Adrenal gland (tissue), 12 donors: Measurements from ENCODE around the gene ACOX2. TPM values are rescaled to one million over a fixed set of nuclear protein-coding genes. Genes with fewer than 3 reads are reported as not detected.

Source experiments
- DNase-seq, 7 donors: peaks; one replicate each; pipeline ENCODE4 v3.0.0-alpha.2; 2019 to 2020
- H3K27ac ChIP-seq, 5 donors: fragments of 200-600 bp; sonication (generic) in 4 of 5; 1 replicate in 3 of 5; 2 replicates in 2 of 5; pipeline versions ENCODE4 v1.5.1 to v1.8.0; 2016 to 2020; ENCODE audit warnings: mild to moderate bottlenecking in 1 of 5
- H3K27me3 ChIP-seq: fragments of 200-600 bp; 2 replicates; pipeline ENCODE4 v1.8.0; 2021
- H3K36me3 ChIP-seq, 2 donors: fragments of 200-600 bp; replicated peaks in 1 of 2; 1 replicate in 1 of 2; 2 replicates in 1 of 2; pipeline versions ENCODE4 v1.5.1 to v1.8.0; 2018 to 2022
- H3K4me1 ChIP-seq, 2 donors: fragments of 200-600 bp; replicated peaks in 1 of 2; 1 replicate in 1 of 2; 2 replicates in 1 of 2; pipeline versions ENCODE4 v1.5.1 to v1.8.0; 2018 to 2021
- H3K4me3 ChIP-seq, 4 donors: fragments of 200-600 bp; sonication (generic) in 3 of 4; one replicate each; pipeline ENCODE4 v1.5.1; 2016 to 2018
- H3K9me3 ChIP-seq, 3 donors: fragments of 200-600 bp; sonication (generic) in 1 of 3; replicated peaks in 1 of 3; 1 replicate in 2 of 3; 2 replicates in 1 of 3; pipeline versions ENCODE4 v1.5.1 to v1.8.0; 2016 to 2021
- POLR2A ChIP-seq, 2 donors: fragments of 450-650 bp; IDR thresholded peaks; one replicate each; pipeline ENCODE4 v1.6.1; 2017; ENCODE audit warnings: antibody characterized with exemption in 2 of 2, mild to moderate bottlenecking in 2 of 2, moderate library complexity in 1 of 2
- WGBS, 4 donors: extraction: QIAGEN DNeasy Blood & Tissue Kit in 2 of 4; methylation state at CpG; one replicate each; pipeline versions ENCODE4 v1.1.5 to v1.1.7; 2013 to 2017; 5-methylcytosine and 5-hydroxymethylcytosine counted together
- intact Hi-C, 2 donors: fragments of 100-400 bp; cut with DNase I; formaldehyde crosslinking; loops; one replicate each; pipeline versions ENCODE4 v1.14.1 to v1.15.0; 2022 to 2023
- polyA plus RNA-seq, 3 donors: library from polyadenylated mRNA; stranded (reverse); fragments of 200-250 nt in 2 of 3; fragments of 350-450 nt in 1 of 3; fragmentation: Illumina TruSeq in 1 of 3; extraction: RNeasy Lipid Tissue Mini Kit (QIAGEN cat#74804) in 1 of 3; gene quantifications; one replicate each; pipeline ENCODE4 v1.2.3, GENCODE V29; 2013 to 2014
- total RNA-seq, 9 donors: library from RNA; depleted of rRNA in 4 of 9; stranded (reverse); fragments of >200 nt in 4 of 9; fragments of 120-200 nt in 1 of 9; fragmentation: NEBNext Ultra II Directional in 1 of 9; extraction: Animal tissue kit (Norgen Biotek cat#: 25700) in 1 of 9; gene quantifications; one replicate each; pipeline versions ENCODE4 v1.1.0 to v1.2.4, GENCODE V29; 2013 to 2023
- TF ChIP-seq, protein P1 (sequence below), 6 experiments: fragments of 450-650 bp in 4 of 6; fragments of 200-600 bp in 2 of 6; sonication (generic) in 1 of 6; IDR thresholded peaks; 1 replicate in 5 of 6; 2 replicates in 1 of 6; pipeline versions ENCODE4 v1.5.1 to v1.8.0; 2016 to 2021; ENCODE audit warnings: antibody characterized with exemption in 6 of 6, mild to moderate bottlenecking in 2 of 6, moderate library complexity in 1 of 6
- donor health status: healthy with polysubstance abuse.
- donor health status: Bipolar disorder and iron deficiency.
- donor health status: DM: yes; HTN: yes; CAD: no.
- donor health status: DM: no; HTN: no; CAD: no.
- donor health status: DM: no; HTN: no; CAD: no.
- donor health status: DM: yes; HTN: yes; CAD: no.

ACOX2 gene
- total and polyA plus RNA-seq, 12 donors = 8.1 to 65.5 (median 32.8) TPM

- Histone ChIP-seq H3K36me3 (no peaks in the 10 kb centered on the region), H3K27ac (no peak overlapping the region), H3K4me1 (peaks cover 11 to 17% of the 10 kb centered on the region in 2 donors), H3K27me3 (no peaks in the 10 kb centered on the region), H3K4me3 (no peak overlapping the region), H3K9me3 (no peaks in the 10 kb centered on the region)
- 62 to 88% (median 84%) methylated on average over 4 of the region's 4 CpGs for WGBS, 4 donors
- intact Hi-C loops = loop anchor here (10.0 kb wide), 1 partner anchor 66 kb away; the partner anchor contains the start of gene ACOX2 (in 2 of the 2)
- no peak for DNase-seq
- TF ChIP-seq, protein P1, sequence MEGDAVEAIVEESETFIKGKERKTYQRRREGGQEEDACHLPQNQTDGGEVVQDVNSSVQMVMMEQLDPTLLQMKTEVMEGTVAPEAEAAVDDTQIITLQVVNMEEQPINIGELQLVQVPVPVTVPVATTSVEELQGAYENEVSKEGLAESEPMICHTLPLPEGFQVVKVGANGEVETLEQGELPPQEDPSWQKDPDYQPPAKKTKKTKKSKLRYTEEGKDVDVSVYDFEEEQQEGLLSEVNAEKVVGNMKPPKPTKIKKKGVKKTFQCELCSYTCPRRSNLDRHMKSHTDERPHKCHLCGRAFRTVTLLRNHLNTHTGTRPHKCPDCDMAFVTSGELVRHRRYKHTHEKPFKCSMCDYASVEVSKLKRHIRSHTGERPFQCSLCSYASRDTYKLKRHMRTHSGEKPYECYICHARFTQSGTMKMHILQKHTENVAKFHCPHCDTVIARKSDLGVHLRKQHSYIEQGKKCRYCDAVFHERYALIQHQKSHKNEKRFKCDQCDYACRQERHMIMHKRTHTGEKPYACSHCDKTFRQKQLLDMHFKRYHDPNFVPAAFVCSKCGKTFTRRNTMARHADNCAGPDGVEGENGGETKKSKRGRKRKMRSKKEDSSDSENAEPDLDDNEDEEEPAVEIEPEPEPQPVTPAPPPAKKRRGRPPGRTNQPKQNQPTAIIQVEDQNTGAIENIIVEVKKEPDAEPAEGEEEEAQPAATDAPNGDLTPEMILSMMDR (IDR thresholded peaks at IDR 0.05) = no peak
- TF ChIP-seq POLR2A (IDR thresholded peaks at IDR 0.05) = no peak
Measured at GRCh38 chr3:58469096-58469495, 67.9 kb downstream of the ACOX2 start.

DNA sequence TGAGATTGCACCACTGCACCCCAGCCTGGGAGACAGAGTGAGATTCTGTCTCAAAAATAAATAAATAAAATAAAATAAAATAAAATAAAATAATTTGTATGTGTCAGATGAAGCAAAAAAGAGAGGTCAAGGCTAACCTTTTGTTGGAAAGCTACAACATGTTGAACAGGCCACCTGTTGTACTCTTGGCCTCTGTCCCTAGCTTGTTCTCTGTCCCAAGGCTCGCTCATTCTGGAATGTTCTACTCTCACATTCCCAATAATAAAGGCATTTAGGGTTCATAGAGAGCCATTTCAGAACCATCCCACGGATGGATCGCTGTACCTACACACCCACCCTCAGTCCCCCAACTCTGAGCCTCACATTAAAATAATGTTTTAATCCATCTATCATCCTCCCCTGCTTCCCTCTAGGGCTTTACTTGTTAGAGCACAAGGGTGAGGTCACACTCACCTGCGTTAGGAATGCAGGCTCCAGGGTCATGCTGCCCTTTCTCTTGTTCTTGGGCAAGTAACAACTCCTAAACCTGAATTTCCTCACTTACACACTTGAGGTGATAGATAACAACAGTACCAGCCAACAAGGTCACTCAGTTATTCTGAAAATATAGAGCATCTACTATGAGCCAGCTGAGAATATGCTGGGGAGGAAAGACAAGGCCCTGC is 70.0 kb downstream of the ACOX2 start:
- H3K27ac ChIP-seq = no peak overlapping the region
- H3K4me3 ChIP-seq = no peak overlapping the region
- TF ChIP-seq, protein P1 (IDR thresholded peaks at IDR 0.05) = no peak
- no peak for TF ChIP-seq POLR2A (IDR thresholded peaks at IDR 0.05)
- H3K27me3 ChIP-seq = no peaks in the 10 kb centered on the region
- peaks cover 11 to 15% of the 10 kb centered on the region in 2 donors for H3K4me1 ChIP-seq
- intact Hi-C loops = loop anchor here (10.0 kb wide), 1 partner anchor 68 kb away; the partner anchor contains the start of gene ACOX2 (in 2 of the 2)
- WGBS, 4 donors = 80 to 89% (median 88%) methylated on average over 4 of the region's 4 CpGs
- H3K9me3 ChIP-seq = no peaks in the 10 kb centered on the region
- no peaks in the 10 kb centered on the region for H3K36me3 ChIP-seq
- no peak for DNase-seq

- no peak for DNase-seq
- Histone ChIP-seq H3K27ac (no peak overlapping the region), H3K4me1 (no peaks in the 10 kb centered on the region), H3K36me3 (no peaks in the 10 kb centered on the region), H3K9me3 (no peaks in the 10 kb centered on the region), H3K4me3 (no peak overlapping the region), H3K27me3 (no peaks in the 10 kb centered on the region)
- intact Hi-C loops = loop anchor here (10.0 kb wide), 1 partner anchor 70 kb away; the partner anchor contains the start of gene ACOX2 (in 2 of the 2)
- WGBS, 4 donors = 62 to 87% (median 73%) methylated on average over 3 of the region's 3 CpGs
- TF ChIP-seq POLR2A (IDR thresholded peaks at IDR 0.05) = no peak
- TF ChIP-seq, protein P1 (IDR thresholded peaks at IDR 0.05) = no peak
Measured at GRCh38 chr3:58464866-58465265, 72.1 kb downstream of the ACOX2 start.

- peak overlapping the region in 1 of 4 donors; percentile 36 for H3K4me3 ChIP-seq
- intact Hi-C loops = loop anchor here (10.0 kb wide), 1 partner anchor 71 kb away; the partner anchor contains the start of gene ACOX2 (in 2 of the 2)
Measured at GRCh38 chr3:58463942-58464271, 73.1 kb downstream of the ACOX2 start.

More at GRCh38 chr3:58463942-58464271, 73.1 kb downstream of the ACOX2 start:
- H3K27me3 ChIP-seq = no peaks in the 10 kb centered on the region
- H3K9me3 ChIP-seq = no peaks in the 10 kb centered on the region
- TF ChIP-seq, protein P1 (IDR thresholded peaks at IDR 0.05) = no peak
- no peak for TF ChIP-seq POLR2A (IDR thresholded peaks at IDR 0.05)
- H3K27ac ChIP-seq = no peak overlapping the region
- 33 to 38% (median 35%) methylated on average over 5 of the region's 5 CpGs for WGBS, 4 donors
- no peaks in the 10 kb centered on the region for H3K36me3 ChIP-seq
- H3K4me1 ChIP-seq = no peaks in the 10 kb centered on the region
- DNase-seq = no peak
